Measurements from ENCODE around the gene PLEKHG2.

PLEKHG2 gene

GRCh38 chr19:39384839-39385568 is 27.5 kb upstream of the PLEKHG2 start:
- Histone ChIP-seq H4K8ac (ENCODE audit: low read depth, low read length) (no peak overlapping the region), H3K27ac (ENCODE audit: low read depth, low read length) (no peak overlapping the region), H3K4ac (ENCODE audit: low read depth, low read length) (no peak overlapping the region), H3K9me3 (ENCODE audit: insufficient read depth, low read depth, low read length) (no peaks in the 10 kb centered on the region), H3K4me1 (ENCODE audit: control insufficient read depth in 1 of 2, insufficient read depth in 2 of 2, low read length in 2 of 2) (peaks cover 3 to 5% of the 10 kb centered on the region in 2 experiments), H3K14ac (ENCODE audit: low read length) (no peak overlapping the region), H2BK12ac (ENCODE audit: low read length) (no peak overlapping the region), H2BK5ac (ENCODE audit: low read depth, low read length, poor library complexity) (no peak overlapping the region), H2AFZ (ENCODE audit: insufficient read depth, low read length, poor library complexity) (no peak overlapping the region), H3K79me2 (ENCODE audit: control insufficient read depth, insufficient read depth, low read length, poor library complexity) (no peaks in the 10 kb centered on the region), H3K27me3 (ENCODE audit: insufficient read depth, low read length) (no peaks in the 10 kb centered on the region), H2BK120ac (ENCODE audit: insufficient read depth, low read length, poor library complexity) (no peak overlapping the region), H4K91ac (ENCODE audit: low read depth, low read length) (no peak overlapping the region), H3K18ac (ENCODE audit: low read length) (no peak overlapping the region), H3K23ac (ENCODE audit: low read length) (no peak overlapping the region), H3K9ac (ENCODE audit: low read length) (no peak overlapping the region), H2AK5ac (ENCODE audit: low read length) (no peak overlapping the region), H3K4me2 (ENCODE audit: low read length) (no peak overlapping the region), H4K12ac (ENCODE audit: low read depth, low read length) (no peak overlapping the region), H3K79me1 (ENCODE audit: low read length) (no peaks in the 10 kb centered on the region), H3K36me3 (ENCODE audit: control insufficient read depth in 1 of 2, insufficient read depth in 2 of 2, low read length in 2 of 2) (peaks cover 68 to 82% of the 10 kb centered on the region in 2 experiments), H3K4me3 (ENCODE audit: low read depth, low read length) (no peak overlapping the region)
- no CpG with 5 or more reads among the region's 9 CpGs for WGBS (ENCODE audit: extremely low coverage, insufficient coverage, insufficient read length)
- DNase-seq: no peak

GRCh38 chr19:39385629-39386411 is 26.6 kb upstream of the PLEKHG2 start:
- peaks cover 3% of the 10 kb centered on the region for H3K79me1 ChIP-seq (ENCODE audit: low read length)
- H3K4me2 ChIP-seq (ENCODE audit: low read length): no peak overlapping the region
- no peak overlapping the region for H3K4ac ChIP-seq (ENCODE audit: low read depth, low read length)
- H3K23ac ChIP-seq (ENCODE audit: low read length): no peak overlapping the region
- no peaks in the 10 kb centered on the region for H3K27me3 ChIP-seq (ENCODE audit: insufficient read depth, low read length)
- H4K8ac ChIP-seq (ENCODE audit: low read depth, low read length): no peak overlapping the region
- no peak overlapping the region for H2BK120ac ChIP-seq (ENCODE audit: insufficient read depth, low read length, poor library complexity)
- WGBS (ENCODE audit: extremely low coverage, insufficient coverage, insufficient read length): no CpG with 5 or more reads among the region's 20 CpGs
- no peak overlapping the region for H2BK12ac ChIP-seq (ENCODE audit: low read length)
- DNase-seq: no peak
- no peak overlapping the region for H3K14ac ChIP-seq (ENCODE audit: low read length)
- H3K4me1 ChIP-seq (ENCODE audit: control insufficient read depth in 1 of 2, insufficient read depth in 2 of 2, low read length in 2 of 2): peaks cover 4 to 6% of the 10 kb centered on the region in 2 experiments
- H4K12ac ChIP-seq (ENCODE audit: low read depth, low read length): no peak overlapping the region
- no peak overlapping the region for H2AFZ ChIP-seq (ENCODE audit: insufficient read depth, low read length, poor library complexity)
- H4K91ac ChIP-seq (ENCODE audit: low read depth, low read length): no peak overlapping the region
- H3K79me2 ChIP-seq (ENCODE audit: control insufficient read depth, insufficient read depth, low read length, poor library complexity): peaks cover 3% of the 10 kb centered on the region
- no peak overlapping the region for H2BK5ac ChIP-seq (ENCODE audit: low read depth, low read length, poor library complexity)
- no peak overlapping the region for H2AK5ac ChIP-seq (ENCODE audit: low read length)
- no peak overlapping the region for H3K9ac ChIP-seq (ENCODE audit: low read length)
- peaks cover 61 to 74% of the 10 kb centered on the region in 2 experiments for H3K36me3 ChIP-seq (ENCODE audit: control insufficient read depth in 1 of 2, insufficient read depth in 2 of 2, low read length in 2 of 2)
- peak overlapping the region; percentile 27 for H3K4me3 ChIP-seq (ENCODE audit: low read depth, low read length)
- no peaks in the 10 kb centered on the region for H3K9me3 ChIP-seq (ENCODE audit: insufficient read depth, low read depth, low read length)
- H3K18ac ChIP-seq (ENCODE audit: low read length): no peak overlapping the region
- no peak overlapping the region for H3K27ac ChIP-seq (ENCODE audit: low read depth, low read length)

- Histone ChIP-seq H3K4me1 (ENCODE audit: control insufficient read depth in 1 of 2, insufficient read depth in 2 of 2, low read length in 2 of 2) (peaks cover 4 to 6% of the 10 kb centered on the region in 2 experiments), H2BK12ac (ENCODE audit: low read length) (no peak overlapping the region), H2AK5ac (ENCODE audit: low read length) (no peak overlapping the region), H3K4me2 (ENCODE audit: low read length) (no peak overlapping the region), H2BK5ac (ENCODE audit: low read depth, low read length, poor library complexity) (no peak overlapping the region), H3K4ac (ENCODE audit: low read depth, low read length) (no peak overlapping the region), H3K9ac (ENCODE audit: low read length) (no peak overlapping the region), H4K12ac (ENCODE audit: low read depth, low read length) (no peak overlapping the region), H4K91ac (ENCODE audit: low read depth, low read length) (no peak overlapping the region), H3K79me2 (ENCODE audit: control insufficient read depth, insufficient read depth, low read length, poor library complexity) (peaks cover 5% of the 10 kb centered on the region), H3K36me3 (ENCODE audit: control insufficient read depth in 1 of 2, insufficient read depth in 2 of 2, low read length in 2 of 2) (peaks cover 55 to 67% of the 10 kb centered on the region in 2 experiments), H3K14ac (ENCODE audit: low read length) (no peak overlapping the region), H4K8ac (ENCODE audit: low read depth, low read length) (no peak overlapping the region), H3K4me3 (ENCODE audit: low read depth, low read length) (no peak overlapping the region), H3K79me1 (ENCODE audit: low read length) (peaks cover 6% of the 10 kb centered on the region), H3K27me3 (ENCODE audit: insufficient read depth, low read length) (no peaks in the 10 kb centered on the region), H3K18ac (ENCODE audit: low read length) (no peak overlapping the region), H2AFZ (ENCODE audit: insufficient read depth, low read length, poor library complexity) (no peak overlapping the region), H2BK120ac (ENCODE audit: insufficient read depth, low read length, poor library complexity) (no peak overlapping the region), H3K23ac (ENCODE audit: low read length) (no peak overlapping the region), H3K27ac (ENCODE audit: low read depth, low read length) (no peak overlapping the region), H3K9me3 (ENCODE audit: insufficient read depth, low read depth, low read length) (no peaks in the 10 kb centered on the region)
- no peak for DNase-seq
- WGBS (ENCODE audit: extremely low coverage, insufficient coverage, insufficient read length): no CpG with 5 or more reads among the region's 7 CpGs
Observed at GRCh38 chr19:39386557-39386956, 25.9 kb upstream of the PLEKHG2 start.

GRCh38 chr19:39388657-39389056 is 23.8 kb upstream of the PLEKHG2 start:
- Histone ChIP-seq H3K9ac (ENCODE audit: low read length) (no peak overlapping the region), H3K4me3 (ENCODE audit: low read depth, low read length) (no peak overlapping the region), H3K4me1 (ENCODE audit: control insufficient read depth in 1 of 2, insufficient read depth in 2 of 2, low read length in 2 of 2) (peaks cover 8 to 9% of the 10 kb centered on the region in 2 experiments), H3K27me3 (ENCODE audit: insufficient read depth, low read length) (no peaks in the 10 kb centered on the region), H3K14ac (ENCODE audit: low read length) (no peak overlapping the region), H3K79me1 (ENCODE audit: low read length) (peaks cover 6% of the 10 kb centered on the region), H2BK5ac (ENCODE audit: low read depth, low read length, poor library complexity) (no peak overlapping the region), H2AFZ (ENCODE audit: insufficient read depth, low read length, poor library complexity) (no peak overlapping the region), H4K8ac (ENCODE audit: low read depth, low read length) (no peak overlapping the region), H3K4ac (ENCODE audit: low read depth, low read length) (no peak overlapping the region), H3K27ac (ENCODE audit: low read depth, low read length) (no peak overlapping the region), H3K79me2 (ENCODE audit: control insufficient read depth, insufficient read depth, low read length, poor library complexity) (peaks cover 5% of the 10 kb centered on the region), H3K23ac (ENCODE audit: low read length) (no peak overlapping the region), H4K91ac (ENCODE audit: low read depth, low read length) (no peak overlapping the region), H2AK5ac (ENCODE audit: low read length) (no peak overlapping the region), H2BK120ac (ENCODE audit: insufficient read depth, low read length, poor library complexity) (no peak overlapping the region), H4K12ac (ENCODE audit: low read depth, low read length) (no peak overlapping the region), H3K36me3 (ENCODE audit: control insufficient read depth in 1 of 2, insufficient read depth in 2 of 2, low read length in 2 of 2) (peaks cover 39 to 51% of the 10 kb centered on the region in 2 experiments), H3K4me2 (ENCODE audit: low read length) (no peak overlapping the region), H2BK12ac (ENCODE audit: low read length) (no peak overlapping the region), H3K9me3 (ENCODE audit: insufficient read depth, low read depth, low read length) (no peaks in the 10 kb centered on the region), H3K18ac (ENCODE audit: low read length) (no peak overlapping the region)
- DNase-seq: no peak
- no CpG with 5 or more reads among the region's 5 CpGs for WGBS (ENCODE audit: extremely low coverage, insufficient coverage, insufficient read length)
